GM23338 (cell line): ENCODE results near the gene ENC1. TPM values are rescaled to one million over a fixed set of nuclear protein-coding genes. Genes with fewer than 3 reads are reported as not detected.

ENCODE experiments used
- ATAC-seq: fragments of 200-7000 bp; cut with Tn5 transposase; 3 replicates; pipeline ENCODE4 v1.9.1; 2020
- DNase-seq: peaks from one replicate; pipeline ENCODE4 v3.0.0-alpha.2; 2015; ENCODE audit warnings: low spot score
- H2AFZ ChIP-seq: fragments of 200-600 bp; sonication (generic); 2 replicates; pipeline ENCODE4 v1.8.0; 2016; ENCODE audit warnings: antibody characterized with exemption, mild to moderate bottlenecking, moderate library complexity
- H3F3A ChIP-seq: fragments of 200-600 bp; sonication (generic); replicated peaks from 2 replicates; pipeline ENCODE4 v1.8.0; 2017; ENCODE audit warnings: antibody characterized with exemption, mixed run types, low read depth
- H3K27ac ChIP-seq: fragments of 200-600 bp; sonication (generic); 2 replicates; pipeline ENCODE4 v1.6.1; 2016; ENCODE audit warnings: low read depth
- H3K27me3 ChIP-seq: fragments of 200-600 bp; sonication (generic); 2 replicates; pipeline ENCODE4 v1.8.0; 2016; ENCODE audit warnings: mild to moderate bottlenecking, mixed run types, moderate library complexity; ENCODE audit not compliant: insufficient read depth
- H3K36me3 ChIP-seq: fragments of 200-600 bp; sonication (generic); 2 replicates; pipeline ENCODE4 v1.8.0; 2016; ENCODE audit warnings: mild to moderate bottlenecking; ENCODE audit not compliant: insufficient read depth
- H3K4me1 ChIP-seq: fragments of 200-600 bp; sonication (generic); 2 replicates; pipeline ENCODE4 v1.8.0; 2016; ENCODE audit warnings: mild to moderate bottlenecking, moderate library complexity; ENCODE audit not compliant: insufficient read depth
- H3K4me2 ChIP-seq: fragments of 200-600 bp; sonication (generic); 2 replicates; pipeline ENCODE4 v1.7.1; 2017; ENCODE audit warnings: mixed run types
- H3K4me3 ChIP-seq: fragments of 200-600 bp; sonication (generic); 2 replicates; pipeline ENCODE4 v1.6.1; 2016; ENCODE audit warnings: mixed run types
- H3K79me2 ChIP-seq: fragments of 200-600 bp; sonication (generic); replicated peaks from 2 replicates; pipeline ENCODE4 v1.8.0; 2017; ENCODE audit warnings: mild to moderate bottlenecking; ENCODE audit not compliant: insufficient read depth
- H3K9me2 ChIP-seq: fragments of 200-600 bp; sonication (generic); 2 replicates; pipeline ENCODE4 v1.8.0; 2017; ENCODE audit not compliant: insufficient read depth
- H4K20me1 ChIP-seq: fragments of 200-600 bp; sonication (generic); replicated peaks from 2 replicates; pipeline ENCODE4 v1.8.0; 2017; ENCODE audit warnings: mild to moderate bottlenecking; ENCODE audit not compliant: insufficient read depth
- H3K27ac Mint-ChIP-seq: 2 replicates; pipeline ENCODE4 v1.8.0; 2020; ENCODE audit warnings: inconsistent platforms, mild to moderate bottlenecking, moderate library complexity, mixed read lengths
- H3K27me3 Mint-ChIP-seq: 3 replicates; pipeline ENCODE4 v1.8.0; 2022; ENCODE audit warnings: low read depth, mild to moderate bottlenecking, moderate library complexity, mixed read lengths, inconsistent platforms; ENCODE audit not compliant: insufficient read depth, poor library complexity
- H3K36me3 Mint-ChIP-seq: 3 replicates; pipeline ENCODE4 v1.8.0; 2021; ENCODE audit warnings: low read depth, mild to moderate bottlenecking, inconsistent platforms, moderate library complexity, mixed read lengths
- H3K4me1 Mint-ChIP-seq: 3 replicates; pipeline ENCODE4 v1.8.0; 2020; ENCODE audit warnings: mild to moderate bottlenecking, inconsistent platforms, mixed read lengths
- H3K4me3 Mint-ChIP-seq: 3 replicates; pipeline ENCODE4 v1.8.0; 2021; ENCODE audit warnings: moderate library complexity, mild to moderate bottlenecking, inconsistent platforms, mixed read lengths
- H3K9me3 Mint-ChIP-seq: 3 replicates; pipeline ENCODE4 v1.8.0; 2020; ENCODE audit warnings: moderate library complexity, mild to moderate bottlenecking, inconsistent platforms, mixed read lengths
- CREB1 ChIP-seq: fragments of 250-450 bp; sonication (Bioruptor Pico); IDR thresholded peaks from 2 replicates; pipeline ENCODE4 v1.5.0; 2020; ENCODE audit warnings: low read depth, mild to moderate bottlenecking, moderate library complexity
- ETS1 ChIP-seq: IDR thresholded peaks from 2 replicates; pipeline ENCODE4 v1.6.1; 2016; ENCODE audit warnings: antibody characterized with exemption
- EZH2 ChIP-seq: fragments of 200-600 bp; sonication (generic); IDR thresholded peaks from one replicate; pipeline ENCODE4 v1.8.0; 2017; ENCODE audit warnings: antibody characterized with exemption, mild to moderate bottlenecking, low read depth; ENCODE audit not compliant: unreplicated experiment
- NANOG ChIP-seq: IDR thresholded peaks from 2 replicates; pipeline ENCODE4 v1.6.1; 2016; ENCODE audit warnings: antibody characterized with exemption, borderline replicate concordance
- POLR2AphosphoS5 ChIP-seq: IDR thresholded peaks from 2 replicates; pipeline ENCODE4 v1.6.1; 2016; ENCODE audit warnings: antibody characterized with exemption, low read depth
- STAT1 ChIP-seq: IDR thresholded peaks from one replicate; pipeline ENCODE4 v1.6.1; 2016; ENCODE audit warnings: antibody characterized with exemption; ENCODE audit not compliant: unreplicated experiment
- ZNF114 ChIP-seq: fragments of 250-450 bp; sonication (Bioruptor Pico); IDR thresholded peaks from 2 replicates; pipeline ENCODE4 v1.5.0; 2020; ENCODE audit warnings: mild to moderate bottlenecking, moderate library complexity
- ZNF331 ChIP-seq: fragments of 250-450 bp; sonication (Bioruptor Pico); IDR thresholded peaks from 2 replicates; pipeline ENCODE4 v1.5.0; 2020; ENCODE audit warnings: low read depth, mild to moderate bottlenecking, moderate library complexity
- ZNF462 ChIP-seq: fragments of 250-450 bp; sonication (Bioruptor Pico); IDR thresholded peaks from 2 replicates; pipeline ENCODE4 v1.5.0; 2020; ENCODE audit warnings: mild to moderate bottlenecking, moderate library complexity
- polyA plus RNA-seq: library from polyadenylated mRNA; unstranded; fragments of >200 nt; fragmentation: Nextera tagmentation; extraction: Ambion mirVana; gene quantifications from 2 replicates; pipeline ENCODE4 v1.2.1, GENCODE V29; 2016
- total RNA-seq: library from RNA; depleted of rRNA; stranded (reverse); fragments of >200 nt; shearing (Covaris generic); gene quantifications from 2 replicates; pipeline ENCODE4 v1.2.3, GENCODE V29; 2014

ENC1 gene
- total and polyA plus RNA-seq, 2 experiments from 2014 or later: 8.2 to 27.9 TPM

- H2AFZ ChIP-seq: peak overlapping the region; percentile 83; the same call in 1 of the 2 replicates
- DNase-seq: no peak
Observed at GRCh38 chr5:74679966-74680365, 39.4 kb upstream of the ENC1 start.

More at GRCh38 chr5:74679966-74680365, 39.4 kb upstream of the ENC1 start:
- ATAC-seq: no peak
- Histone ChIP-seq H3F3A (0 out of 2 replicates have a peak, but pooled peaks cover 3% of the 10 kb centered on the region), H3K36me3 (no peaks in the 10 kb centered on the region), H3K79me2 (no peaks in the 10 kb centered on the region), H4K20me1 (no peaks in the 10 kb centered on the region), H3K27ac (no peak overlapping the region), H3K4me3 (no peak overlapping the region), H3K4me1 (peaks cover 7% of the 10 kb centered on the region), H3K27me3 (no peaks in the 10 kb centered on the region), H3K9me2 (peaks cover 5% of the 10 kb centered on the region; the same call in 1 of the 2 replicates), H3K4me2 (no peak overlapping the region)
- H3K27me3 Mint-ChIP-seq: peaks cover 5% of the 10 kb centered on the region
- H3K4me3 Mint-ChIP-seq: no peak overlapping the region
- peaks cover 8% of the 10 kb centered on the region; the same call in 2 of the 3 replicates for H3K4me1 Mint-ChIP-seq
- TF ChIP-seq CREB1 (CRISPR knock-in tag): no peak
- TF ChIP-seq NANOG: no peak
- TF ChIP-seq ETS1: no peak
- TF ChIP-seq ZNF462 (CRISPR knock-in tag): no peak
- TF ChIP-seq ZNF114: no peak
- no peak for TF ChIP-seq ZNF331 (CRISPR knock-in tag)
- TF ChIP-seq EZH2: no peak
- TF ChIP-seq POLR2AphosphoS5: no peak
- no peak for TF ChIP-seq STAT1
- no peaks in the 10 kb centered on the region; the same call in 2 of the 3 replicates for H3K36me3 Mint-ChIP-seq
- H3K27ac Mint-ChIP-seq: no peak overlapping the region
- H3K9me3 Mint-ChIP-seq: no peaks in the 10 kb centered on the region
